ENCODE data around the gene TTC28. TPM values are rescaled to one million over a fixed set of nuclear protein-coding genes. Genes with fewer than 3 reads are reported as not detected.

Gene TTC28
- total RNA-seq, 1 donor from 2014 or later: 70.8 TPM

DNA sequence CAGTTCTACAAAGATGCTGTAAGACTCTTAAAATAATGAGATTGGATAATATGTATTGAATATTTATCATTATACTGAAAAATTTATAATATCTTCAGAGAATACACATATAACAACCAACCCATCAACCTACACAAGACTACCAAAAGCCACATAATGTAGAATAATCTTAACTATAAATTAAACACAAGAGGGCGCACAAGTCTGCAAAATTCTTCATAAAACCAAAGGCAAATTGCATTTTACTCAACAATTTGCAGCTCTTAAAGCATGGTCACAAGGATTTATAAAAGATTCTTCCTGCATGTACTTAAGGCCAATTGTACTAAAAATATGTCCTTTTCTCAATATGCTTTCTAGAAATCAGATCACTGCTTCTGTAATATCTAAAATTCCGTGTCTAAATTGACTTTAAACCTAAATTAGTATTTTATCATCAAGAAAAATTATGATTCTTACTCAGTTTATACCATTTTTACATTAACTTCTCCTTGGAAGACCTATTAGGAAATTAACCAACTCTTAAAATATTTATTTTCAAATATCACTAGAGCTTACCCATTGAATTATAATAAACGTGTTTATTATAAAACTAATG lies 79.0 kb downstream of the TTC28 start:
- Mint-ChIP-seq H3K36me3 (ENCODE audit: low read depth, unreplicated experiment) (no peaks in the 10 kb centered on the region), H3K27ac (ENCODE audit: unreplicated experiment) (no peak overlapping the region), H3K9me3 (ENCODE audit: unreplicated experiment) (no peaks in the 10 kb centered on the region), H3K27me3 (ENCODE audit: unreplicated experiment) (no peaks in the 10 kb centered on the region), H3K4me1 (ENCODE audit: unreplicated experiment) (peaks cover 4% of the 10 kb centered on the region), H3K4me3 (ENCODE audit: unreplicated experiment) (no peak overlapping the region)
- TF ChIP-seq, protein P1, sequence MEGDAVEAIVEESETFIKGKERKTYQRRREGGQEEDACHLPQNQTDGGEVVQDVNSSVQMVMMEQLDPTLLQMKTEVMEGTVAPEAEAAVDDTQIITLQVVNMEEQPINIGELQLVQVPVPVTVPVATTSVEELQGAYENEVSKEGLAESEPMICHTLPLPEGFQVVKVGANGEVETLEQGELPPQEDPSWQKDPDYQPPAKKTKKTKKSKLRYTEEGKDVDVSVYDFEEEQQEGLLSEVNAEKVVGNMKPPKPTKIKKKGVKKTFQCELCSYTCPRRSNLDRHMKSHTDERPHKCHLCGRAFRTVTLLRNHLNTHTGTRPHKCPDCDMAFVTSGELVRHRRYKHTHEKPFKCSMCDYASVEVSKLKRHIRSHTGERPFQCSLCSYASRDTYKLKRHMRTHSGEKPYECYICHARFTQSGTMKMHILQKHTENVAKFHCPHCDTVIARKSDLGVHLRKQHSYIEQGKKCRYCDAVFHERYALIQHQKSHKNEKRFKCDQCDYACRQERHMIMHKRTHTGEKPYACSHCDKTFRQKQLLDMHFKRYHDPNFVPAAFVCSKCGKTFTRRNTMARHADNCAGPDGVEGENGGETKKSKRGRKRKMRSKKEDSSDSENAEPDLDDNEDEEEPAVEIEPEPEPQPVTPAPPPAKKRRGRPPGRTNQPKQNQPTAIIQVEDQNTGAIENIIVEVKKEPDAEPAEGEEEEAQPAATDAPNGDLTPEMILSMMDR (IDR thresholded peaks at IDR 0.05; ENCODE audit: unreplicated experiment): peak; percentile 71
- DNase-seq (ENCODE audit: low spot score): no peak

DNA sequence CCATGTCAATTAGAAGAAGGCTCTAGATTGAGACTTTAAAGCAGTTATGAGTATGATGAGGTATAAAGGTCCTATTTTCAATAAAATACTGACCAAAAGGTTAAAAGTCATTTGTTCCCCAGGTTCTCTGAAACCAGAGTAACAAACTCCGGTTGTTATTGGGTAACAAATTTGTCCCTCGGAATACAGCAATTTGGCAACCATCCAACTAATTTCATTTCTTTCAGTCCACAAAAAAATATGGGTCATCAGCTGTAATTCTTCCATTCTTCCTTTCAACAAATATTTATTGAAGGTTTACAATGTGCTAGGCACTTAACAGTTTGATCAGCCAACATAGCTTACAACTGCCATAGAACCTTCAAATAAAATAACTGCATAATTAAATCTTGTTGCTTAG lies 79.9 kb downstream of the TTC28 start:
- no peaks in the 10 kb centered on the region for H3K36me3 Mint-ChIP-seq (ENCODE audit: low read depth, unreplicated experiment)
- no peak overlapping the region for H3K27ac Mint-ChIP-seq (ENCODE audit: unreplicated experiment)
- no peaks in the 10 kb centered on the region for H3K4me1 Mint-ChIP-seq (ENCODE audit: unreplicated experiment)
- TF ChIP-seq, protein P1 (IDR thresholded peaks at IDR 0.05; ENCODE audit: unreplicated experiment): no peak
- H3K4me3 Mint-ChIP-seq (ENCODE audit: unreplicated experiment): no peak overlapping the region
- no peak for DNase-seq (ENCODE audit: low spot score)
- no peaks in the 10 kb centered on the region for H3K27me3 Mint-ChIP-seq (ENCODE audit: unreplicated experiment)
- H3K9me3 Mint-ChIP-seq (ENCODE audit: unreplicated experiment): no peaks in the 10 kb centered on the region

DNA sequence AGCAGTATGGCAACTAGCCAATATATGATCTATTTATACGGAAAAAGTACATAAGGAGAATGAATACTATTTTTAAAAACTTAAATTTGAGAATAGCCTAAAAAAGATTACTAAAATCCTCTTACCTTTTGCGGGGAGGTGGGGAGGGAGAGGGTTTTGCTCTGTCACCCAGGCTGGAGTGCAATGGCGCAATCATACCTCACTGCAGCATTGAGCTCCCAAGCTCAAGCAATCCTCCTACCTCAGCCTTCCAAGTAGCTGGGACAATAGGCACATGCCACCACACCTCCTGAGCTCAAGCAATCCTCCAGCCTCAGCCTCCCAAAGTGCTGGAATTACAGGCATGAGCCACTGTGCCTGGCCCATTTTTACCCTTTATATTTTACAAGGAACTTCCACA lies 82.0 kb downstream of the TTC28 start:
- Mint-ChIP-seq H3K4me1 (ENCODE audit: unreplicated experiment) (no peaks in the 10 kb centered on the region), H3K27ac (ENCODE audit: unreplicated experiment) (no peak overlapping the region), H3K4me3 (ENCODE audit: unreplicated experiment) (no peak overlapping the region), H3K9me3 (ENCODE audit: unreplicated experiment) (no peaks in the 10 kb centered on the region), H3K36me3 (ENCODE audit: low read depth, unreplicated experiment) (no peaks in the 10 kb centered on the region), H3K27me3 (ENCODE audit: unreplicated experiment) (peaks cover 1% of the 10 kb centered on the region)
- TF ChIP-seq, protein P1 (IDR thresholded peaks at IDR 0.05; ENCODE audit: unreplicated experiment): no peak
- no peak for DNase-seq (ENCODE audit: low spot score)

DNA sequence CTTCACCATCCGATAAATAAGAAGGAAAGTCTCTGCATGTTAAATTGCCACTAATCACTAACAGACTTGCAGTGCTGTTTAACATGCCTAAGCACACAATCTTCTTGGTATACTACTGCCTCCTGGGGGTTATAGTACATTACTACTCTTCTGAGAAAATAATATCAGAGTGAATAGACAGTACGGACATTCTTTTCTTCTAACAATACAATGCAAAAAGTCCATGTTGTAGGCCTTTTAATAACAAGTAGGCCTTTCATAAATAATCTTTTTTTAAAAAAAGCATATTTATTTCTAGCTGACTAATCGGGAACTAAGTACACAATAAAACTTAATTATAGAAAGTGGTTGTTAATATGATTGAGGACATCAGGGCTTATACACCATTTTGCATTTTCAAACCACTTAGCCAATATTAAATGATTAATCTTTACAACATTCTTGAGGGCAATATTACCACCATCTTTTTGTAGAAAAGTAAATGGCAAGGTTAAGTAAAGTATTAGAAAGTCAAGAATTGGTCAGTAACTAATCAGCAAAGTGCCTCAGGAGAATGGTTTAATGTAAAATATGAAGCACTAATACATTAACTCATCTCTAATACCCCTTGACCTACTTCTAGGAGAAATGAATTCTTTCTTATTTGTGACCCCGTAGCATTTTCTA lies 84.7 kb downstream of the TTC28 start:
- TF ChIP-seq, protein P1 (IDR thresholded peaks at IDR 0.05; ENCODE audit: unreplicated experiment): peak; percentile 84
- H3K4me3 Mint-ChIP-seq (ENCODE audit: unreplicated experiment): no peak overlapping the region
- H3K27me3 Mint-ChIP-seq (ENCODE audit: unreplicated experiment): peaks cover 3% of the 10 kb centered on the region
- H3K4me1 Mint-ChIP-seq (ENCODE audit: unreplicated experiment): no peaks in the 10 kb centered on the region
- no peaks in the 10 kb centered on the region for H3K36me3 Mint-ChIP-seq (ENCODE audit: low read depth, unreplicated experiment)
- H3K9me3 Mint-ChIP-seq (ENCODE audit: unreplicated experiment): no peaks in the 10 kb centered on the region
- DNase-seq (ENCODE audit: low spot score): no peak
- no peak overlapping the region for H3K27ac Mint-ChIP-seq (ENCODE audit: unreplicated experiment)

DNA sequence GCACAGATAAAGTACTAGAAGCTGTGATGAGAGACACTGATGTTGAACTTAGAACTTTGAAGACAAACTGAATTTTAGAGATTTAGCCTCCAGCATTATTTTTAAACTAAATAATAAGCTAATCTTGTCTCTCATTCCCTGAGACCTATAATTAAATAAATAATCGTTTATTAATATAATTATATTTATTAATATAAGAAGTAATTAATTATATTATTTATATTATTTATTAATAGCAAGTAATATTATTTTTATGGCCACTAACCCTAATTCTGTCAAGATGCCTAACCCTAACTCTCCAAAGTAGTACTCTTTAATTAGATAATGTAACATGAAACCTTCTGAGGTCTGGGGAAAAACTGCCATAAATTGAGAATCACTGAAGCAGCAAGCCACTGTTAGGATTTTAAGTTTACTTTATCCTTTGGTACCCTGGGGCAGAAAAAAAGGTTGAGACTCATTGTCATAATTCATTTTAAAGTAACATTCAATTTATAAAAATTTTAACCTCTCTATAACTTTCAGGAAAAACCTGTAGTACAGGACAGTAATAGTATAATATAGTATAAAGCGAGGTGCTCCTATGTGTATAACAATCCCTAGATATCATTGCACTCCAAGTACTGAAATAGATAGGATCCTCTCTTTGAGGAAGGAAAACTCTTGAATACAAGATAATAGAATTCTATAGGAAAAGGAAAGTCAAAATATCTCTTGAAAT lies 85.4 kb downstream of the TTC28 start:
- no peak for DNase-seq (ENCODE audit: low spot score)
- Mint-ChIP-seq H3K9me3 (ENCODE audit: unreplicated experiment) (no peaks in the 10 kb centered on the region), H3K4me1 (ENCODE audit: unreplicated experiment) (peaks cover 2% of the 10 kb centered on the region), H3K27me3 (ENCODE audit: unreplicated experiment) (peaks cover 3% of the 10 kb centered on the region), H3K4me3 (ENCODE audit: unreplicated experiment) (no peak overlapping the region), H3K27ac (ENCODE audit: unreplicated experiment) (no peak overlapping the region), H3K36me3 (ENCODE audit: low read depth, unreplicated experiment) (no peaks in the 10 kb centered on the region)
- TF ChIP-seq, protein P1 (IDR thresholded peaks at IDR 0.05; ENCODE audit: unreplicated experiment): no peak

All from endothelial cell (in vitro differentiated cells).